Measurements from ENCODE around the gene HMOX2. TPM values are rescaled to one million over a fixed set of nuclear protein-coding genes. Genes with fewer than 3 reads are reported as not detected.

Gene HMOX2
- total RNA-seq, 4 donors from 2014 or later = 46.4 to 495 (median 55.7) TPM

DNA sequence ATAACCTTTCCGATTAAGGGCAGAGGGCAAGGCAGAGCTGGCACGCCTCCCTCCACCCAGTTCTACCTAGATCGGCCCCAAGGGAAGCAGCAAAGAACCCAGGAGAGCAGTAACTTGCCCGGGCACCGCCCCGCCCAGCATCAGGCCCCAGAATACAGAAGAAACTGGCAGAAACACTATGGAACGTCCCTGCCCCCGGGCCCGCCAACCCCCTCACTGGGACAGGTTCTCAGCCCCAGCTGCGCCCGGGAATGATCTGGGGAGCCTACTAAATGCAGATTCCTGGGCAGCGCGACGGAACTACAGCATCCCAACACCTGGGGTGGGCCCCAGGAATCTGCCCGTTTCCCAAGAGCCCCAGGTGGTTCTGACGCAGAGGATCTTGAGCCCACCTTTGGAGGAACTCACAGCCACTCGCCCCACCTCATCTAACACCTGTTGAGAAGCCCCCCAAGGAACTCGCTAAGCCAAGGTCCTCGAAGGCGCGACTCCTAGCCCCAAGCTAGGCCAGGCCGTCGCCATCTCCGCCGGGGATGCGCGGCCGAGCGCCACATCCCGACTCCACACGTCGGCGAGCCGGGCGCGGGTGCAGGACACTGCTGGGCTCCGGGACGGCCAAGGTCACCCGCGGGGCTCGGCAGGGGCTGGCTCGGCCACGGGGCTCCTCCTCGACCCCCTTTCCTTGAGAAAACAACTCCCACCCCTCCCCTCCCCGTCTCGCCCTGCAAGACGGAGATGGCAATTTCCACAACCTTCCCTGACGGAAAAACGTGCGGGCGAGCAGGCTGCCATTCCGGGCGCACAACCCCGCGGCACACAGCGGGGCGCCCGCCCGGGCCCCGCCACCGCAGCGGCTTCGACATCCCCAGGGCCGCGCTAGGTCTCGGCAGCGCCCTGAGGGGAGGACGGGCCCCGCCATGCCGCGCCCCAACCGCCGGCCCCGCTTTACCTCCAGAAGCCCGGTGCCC is 61.5 kb downstream of the HMOX2 start:
- Histone ChIP-seq H3K4me3 (peak overlapping the region; percentile 56 to 87 (median 74)), H3K4me1 (peaks cover 6 to 16% (median 10%) of the 10 kb centered on the region in 4 donors), H3K27me3 (peaks cover 3% of the 10 kb centered on the region), H3K36me3 (no peaks in the 10 kb centered on the region), H3K27ac (peak overlapping the region; percentile 83 to 92 (median 88)), H3K9me3 (peaks cover 3 to 8% of the 10 kb centered on the region in 2 donors)
- in situ Hi-C loops (cut with MboI; ENCODE audit: low pct_ligation_motif_present in 1 of 4, low pct_unique_long_range_greater_than_20kb in 1 of 4, low sequenced_read_pairs in 3 of 4) (no loop called here), intact Hi-C loops (cut with DNase I; ENCODE audit: low total_unique reads) (no loop called here)
- 19% methylated on average over 51 of the region's 75 CpGs; no CpG with 5 or more reads in 1 of the 2 donors for WGBS, 2 donors (ENCODE audit: low coverage in 1 of 2)
- TF ChIP-seq POLR2AphosphoS5 (IDR thresholded peaks at IDR 0.05) = no peak
- DNase-seq = no peak

DNA sequence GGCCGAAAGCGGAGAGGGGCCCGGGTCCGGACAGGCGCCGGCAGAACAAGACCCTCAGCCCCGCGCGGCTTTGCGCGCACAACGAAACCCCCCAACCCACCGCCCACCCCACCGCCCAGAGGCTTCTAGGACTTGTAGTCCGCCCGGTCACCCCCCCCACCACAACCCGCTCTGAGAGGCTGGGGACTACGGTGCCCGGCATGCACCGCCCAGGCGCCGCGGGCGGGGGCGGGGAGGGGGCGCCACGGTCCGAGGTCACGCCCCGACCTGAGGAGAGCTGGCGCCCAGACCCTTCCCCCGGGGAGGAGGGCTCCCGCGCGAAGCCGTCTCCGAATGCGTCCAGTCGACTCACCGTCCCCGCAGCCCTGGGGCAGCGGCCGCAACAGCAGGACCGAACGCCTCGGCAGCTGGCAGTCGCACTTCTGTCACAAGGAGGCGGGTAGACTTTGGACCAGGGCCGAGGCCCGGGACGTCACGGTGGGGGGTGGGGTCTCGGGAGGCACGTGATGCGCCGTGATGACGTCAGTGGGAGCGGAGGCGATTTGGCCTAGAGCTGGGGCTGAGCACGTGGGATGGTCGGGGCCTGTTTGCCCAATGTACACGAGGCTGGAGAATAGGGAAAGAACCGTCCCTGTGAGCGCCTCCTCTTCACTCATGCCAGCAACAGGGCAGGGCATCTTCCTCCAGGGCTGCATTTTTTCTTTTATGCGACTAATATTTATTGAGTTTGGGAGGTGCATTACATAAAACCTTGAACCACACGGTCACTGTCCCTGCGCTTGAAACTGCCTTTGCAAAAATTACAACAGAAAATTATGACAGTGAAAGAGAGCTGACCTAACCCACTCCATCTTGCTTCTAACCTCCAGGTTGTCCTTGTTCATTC is 62.4 kb downstream of the HMOX2 start, which contains the start of gene CDIP1:
Gene CDIP1, minus strand, starts transcription at position 424 of the 886 bp plus-strand sequence. CDS start 24,643 bp downstream, outside the sequence.
- 9 to 45% methylated on average over 6 to 39 of the region's 67 CpGs for WGBS, 2 donors (ENCODE audit: low coverage in 1 of 2)
- peaks cover 6 to 16% (median 10%) of the 10 kb centered on the region in 4 donors for H3K4me1 ChIP-seq
- in situ Hi-C loops (cut with MboI; ENCODE audit: low pct_ligation_motif_present in 1 of 4, low pct_unique_long_range_greater_than_20kb in 1 of 4, low sequenced_read_pairs in 3 of 4) (no loop called here), intact Hi-C loops (cut with DNase I; ENCODE audit: low total_unique reads) (no loop called here)
- TF ChIP-seq, protein P1, sequence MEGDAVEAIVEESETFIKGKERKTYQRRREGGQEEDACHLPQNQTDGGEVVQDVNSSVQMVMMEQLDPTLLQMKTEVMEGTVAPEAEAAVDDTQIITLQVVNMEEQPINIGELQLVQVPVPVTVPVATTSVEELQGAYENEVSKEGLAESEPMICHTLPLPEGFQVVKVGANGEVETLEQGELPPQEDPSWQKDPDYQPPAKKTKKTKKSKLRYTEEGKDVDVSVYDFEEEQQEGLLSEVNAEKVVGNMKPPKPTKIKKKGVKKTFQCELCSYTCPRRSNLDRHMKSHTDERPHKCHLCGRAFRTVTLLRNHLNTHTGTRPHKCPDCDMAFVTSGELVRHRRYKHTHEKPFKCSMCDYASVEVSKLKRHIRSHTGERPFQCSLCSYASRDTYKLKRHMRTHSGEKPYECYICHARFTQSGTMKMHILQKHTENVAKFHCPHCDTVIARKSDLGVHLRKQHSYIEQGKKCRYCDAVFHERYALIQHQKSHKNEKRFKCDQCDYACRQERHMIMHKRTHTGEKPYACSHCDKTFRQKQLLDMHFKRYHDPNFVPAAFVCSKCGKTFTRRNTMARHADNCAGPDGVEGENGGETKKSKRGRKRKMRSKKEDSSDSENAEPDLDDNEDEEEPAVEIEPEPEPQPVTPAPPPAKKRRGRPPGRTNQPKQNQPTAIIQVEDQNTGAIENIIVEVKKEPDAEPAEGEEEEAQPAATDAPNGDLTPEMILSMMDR (IDR thresholded peaks at IDR 0.05) = peak in 3 of 5 experiments; percentile 12 to 56 (median 45)
- TF ChIP-seq POLR2A (IDR thresholded peaks at IDR 0.05) (peak; percentile 94), EP300 (IDR thresholded peaks at IDR 0.05; ENCODE audit: low read depth) (no peak), POLR2AphosphoS5 (IDR thresholded peaks at IDR 0.05) (peak; percentile 96 to 97 (median 96))
- peaks cover 3 to 8% of the 10 kb centered on the region in 2 donors for H3K9me3 ChIP-seq
- no peaks in the 10 kb centered on the region for H3K36me3 ChIP-seq
- DNase-seq = peak; percentile 97
- H3K27ac ChIP-seq = peak within 1 kb of the TSS; percentile 83 to 92 (median 88)
- H3K4me3 ChIP-seq = peak within 1 kb of the TSS; percentile 56 to 87 (median 74)
- peaks cover 3% of the 10 kb centered on the region for H3K27me3 ChIP-seq

DNA sequence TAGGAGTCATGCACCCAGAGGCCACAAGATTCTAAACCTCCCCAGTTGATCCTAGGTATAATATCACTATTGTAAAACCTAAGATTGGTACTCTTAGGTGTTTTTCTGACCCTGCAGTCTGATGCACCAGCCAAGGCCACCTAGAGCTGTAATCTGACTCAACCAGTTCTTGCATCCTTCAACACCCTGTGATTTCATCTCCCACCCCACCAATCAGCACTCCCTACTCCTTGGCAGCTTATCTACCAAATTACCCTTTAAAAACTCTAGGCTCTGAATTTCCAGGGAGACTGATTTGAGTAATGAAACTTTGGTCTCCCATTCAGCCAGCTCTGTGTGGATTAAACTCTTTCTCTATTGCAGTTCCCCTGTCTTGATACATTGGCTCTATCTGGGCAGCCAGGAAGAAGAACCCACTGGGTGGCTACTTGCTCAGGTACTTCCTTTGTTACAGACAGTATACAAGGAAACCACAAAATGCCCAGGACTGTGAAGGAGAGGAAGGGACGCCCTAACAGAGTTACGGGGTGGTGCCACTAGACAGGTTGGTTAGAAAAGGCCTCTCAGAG is 63.6 kb downstream of the HMOX2 start:
- no peak overlapping the region for H3K4me3 ChIP-seq
- intact Hi-C loops (cut with DNase I; ENCODE audit: low total_unique reads) = no loop called here
- H3K36me3 ChIP-seq = no peaks in the 10 kb centered on the region
- no peak overlapping the region for H3K27ac ChIP-seq
- in situ Hi-C loops (cut with MboI; ENCODE audit: low pct_ligation_motif_present in 1 of 4, low pct_unique_long_range_greater_than_20kb in 1 of 4, low sequenced_read_pairs in 3 of 4) = no loop called here
- H3K9me3 ChIP-seq = peaks cover 3 to 8% of the 10 kb centered on the region in 2 donors
- DNase-seq = no peak
- H3K27me3 ChIP-seq = peaks cover 3% of the 10 kb centered on the region
- peaks cover 6 to 16% (median 10%) of the 10 kb centered on the region in 4 donors for H3K4me1 ChIP-seq
- TF ChIP-seq EP300 (IDR thresholded peaks at IDR 0.05; ENCODE audit: low read depth) (no peak), POLR2AphosphoS5 (IDR thresholded peaks at IDR 0.05) (no peak), POLR2A (IDR thresholded peaks at IDR 0.05) (no peak)
- TF ChIP-seq, protein P1 (IDR thresholded peaks at IDR 0.05) = no peak
- 93% methylated on average over 2 of the region's 2 CpGs; no CpG with 5 or more reads in 1 of the 2 donors for WGBS, 2 donors (ENCODE audit: low coverage in 1 of 2)

DNA sequence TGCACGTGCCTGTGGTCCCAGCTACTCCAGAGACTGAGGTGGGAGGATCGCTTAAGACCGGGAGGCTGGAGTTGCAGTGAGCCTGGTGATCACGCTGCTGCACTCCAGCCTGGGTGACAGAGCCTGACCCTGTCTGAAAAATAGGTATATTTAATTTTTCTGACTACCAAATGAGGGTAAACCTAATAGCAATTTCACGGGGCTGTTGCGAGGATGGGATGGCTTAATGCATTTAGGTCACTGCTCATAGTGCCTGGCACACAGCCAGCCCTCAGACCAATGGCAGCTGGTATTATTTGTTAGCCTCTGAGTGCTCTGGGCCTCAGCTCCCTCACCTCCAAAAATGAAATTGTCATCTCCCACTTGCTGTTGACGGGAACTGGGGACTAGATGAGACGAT is 68.3 kb downstream of the HMOX2 start:
- Histone ChIP-seq H3K4me1 (peaks cover 0 to 3% (median 0%) of the 10 kb centered on the region in 4 donors), H3K9me3 (peaks cover 0 to 8% of the 10 kb centered on the region in 2 donors), H3K27me3 (no peaks in the 10 kb centered on the region), H3K4me3 (no peak overlapping the region), H3K27ac (no peak overlapping the region), H3K36me3 (no peaks in the 10 kb centered on the region)
- intact Hi-C loops (cut with DNase I; ENCODE audit: low total_unique reads) = no loop called here
- 72 to 78% methylated on average over 6 to 8 of the region's 8 CpGs for WGBS, 2 donors (ENCODE audit: low coverage in 1 of 2)
- in situ Hi-C loops (cut with MboI; ENCODE audit: low pct_ligation_motif_present in 1 of 4, low pct_unique_long_range_greater_than_20kb in 1 of 4, low sequenced_read_pairs in 3 of 4) = no loop called here
- no peak for DNase-seq
- TF ChIP-seq POLR2AphosphoS5 (IDR thresholded peaks at IDR 0.05) (no peak), EP300 (IDR thresholded peaks at IDR 0.05; ENCODE audit: low read depth) (no peak), POLR2A (IDR thresholded peaks at IDR 0.05) (no peak)
- TF ChIP-seq, protein P1 (IDR thresholded peaks at IDR 0.05) = no peak

All from transverse colon (tissue), 4 donors.